H7 (cell line): Measurements from ENCODE around the gene KLRG1. TPM values are rescaled to one million over a fixed set of nuclear protein-coding genes. Genes with fewer than 3 reads are reported as not detected.
A peak's percentile ranks its signal among the peaks of the same experiment; 100 is the strongest.

ENCODE experiments used
- DNase-seq: peaks from one replicate; pipeline ENCODE4 v3.0.0; 2012
- H3K27me3 ChIP-seq: 2 replicates; pipeline ENCODE4 v1.6.0; 2011; ENCODE audit warnings: mild to moderate bottlenecking, low read length; ENCODE audit not compliant: control insufficient read depth, insufficient read depth
- H3K36me3 ChIP-seq: replicated peaks from 2 replicates; pipeline ENCODE4 v1.5.1; 2011; ENCODE audit warnings: low read length; ENCODE audit not compliant: control insufficient read depth, insufficient read depth
- H3K4me3 ChIP-seq: 2 replicates; pipeline ENCODE4 v1.5.1; 2011; ENCODE audit warnings: low read depth, mild to moderate bottlenecking, control low read depth, low read length, moderate library complexity; ENCODE audit not compliant: insufficient read depth
- total RNA-seq: library from RNA; depleted of rRNA; stranded (reverse); fragments of >200 nt; shearing (Covaris generic); gene quantifications from 2 replicates; pipeline ENCODE4 v1.2.3, GENCODE V29; 2014; rRNA removed

Gene KLRG1
- total RNA-seq, 1 experiment from 2014 or later: 3.2 TPM

- Histone ChIP-seq H3K27me3 (no peaks in the 10 kb centered on the region), H3K4me3 (no peak overlapping the region), H3K36me3 (no peaks in the 10 kb centered on the region)
- no peak for DNase-seq
Measured at GRCh38 chr12:9043766-9044165, 54.4 kb downstream of the KLRG1 start.

GRCh38 chr12:9047105-9047504 lies 57.8 kb downstream of the KLRG1 start:
- no peaks in the 10 kb centered on the region for H3K36me3 ChIP-seq
- H3K27me3 ChIP-seq: no peaks in the 10 kb centered on the region
- DNase-seq: no peak
- H3K4me3 ChIP-seq: no peak overlapping the region

- Histone ChIP-seq H3K36me3 (no peaks in the 10 kb centered on the region), H3K27me3 (no peaks in the 10 kb centered on the region), H3K4me3 (no peak overlapping the region)
- DNase-seq: no peak
Measured at GRCh38 chr12:9048930-9049329, 59.6 kb downstream of the KLRG1 start.

- Histone ChIP-seq H3K36me3 (no peaks in the 10 kb centered on the region), H3K4me3 (no peak overlapping the region)
- DNase-seq: peak; percentile 34
Measured at GRCh38 chr12:9049520-9050133, 60.3 kb downstream of the KLRG1 start.

GRCh38 chr12:9050521-9051157 lies 61.3 kb downstream of the KLRG1 start:
- Histone ChIP-seq H3K4me3 (no peak overlapping the region), H3K36me3 (no peaks in the 10 kb centered on the region), H3K27me3 (no peaks in the 10 kb centered on the region)
- DNase-seq: no peak

More at GRCh38 chr12:9049520-9050133, 60.3 kb downstream of the KLRG1 start:
- H3K27me3 ChIP-seq: no peaks in the 10 kb centered on the region

- Histone ChIP-seq H3K27me3 (no peaks in the 10 kb centered on the region), H3K4me3 (no peak overlapping the region), H3K36me3 (no peaks in the 10 kb centered on the region)
- no peak for DNase-seq
Measured at GRCh38 chr12:9051158-9051550, 61.8 kb downstream of the KLRG1 start.

GRCh38 chr12:9052610-9053009 lies 63.3 kb downstream of the KLRG1 start:
- H3K27me3 ChIP-seq: no peaks in the 10 kb centered on the region
- no peak overlapping the region for H3K4me3 ChIP-seq
- DNase-seq: no peak
- H3K36me3 ChIP-seq: no peaks in the 10 kb centered on the region

Other genes with a start within 250 kb of the KLRG1 start
- 3.9 and 6.1 TPM in 2 replicates for gene A2ML1, start 166.9 kb upstream of the KLRG1 start, total RNA-seq
- gene PHC1, start 75.0 kb upstream of the KLRG1 start, total RNA-seq: 245 and 364 TPM in 2 replicates
- gene M6PR, start 39.9 kb upstream of the KLRG1 start, total RNA-seq: 125 and 182 TPM in 2 replicates
- gene A2M, start 126.4 kb downstream of the KLRG1 start, total RNA-seq: 0.37 TPM in 1 of 2 replicates, not detected in the other
- gene PZP, start 218.8 kb downstream of the KLRG1 start, total RNA-seq: not detected in 2 replicates